B cell (primary cell): ENCODE measurements around the gene RPL10. TPM values are rescaled to one million over a fixed set of nuclear protein-coding genes. Genes with fewer than 3 reads are reported as not detected.

Source experiments
- ATAC-seq: fragments of 200-7000 bp; cut with Tn5 transposase; one replicate; pipeline ENCODE4 v1.10.0; 2021; ENCODE audit warnings: low read depth, mild to moderate bottlenecking, moderate number of reproducible peaks, moderate library complexity
- CTCF ChIA-PET: fragments of 350-600 bp; sonication (Branson Sonifier 250); formaldehyde crosslinking; loops from one replicate; lab custom pipeline; 2021; ENCODE audit warnings: antibody characterized with exemption, inconsistent platforms; lab: Charles Lee
- POLR2A ChIA-PET: fragments of 350-600 bp; sonication (Branson Sonifier 250); formaldehyde crosslinking; loops from one replicate; lab custom pipeline; 2021; ENCODE audit warnings: antibody characterized with exemption; lab: Charles Lee
- DNase-seq: peaks from one replicate; pipeline ENCODE4 v3.0.0; 2013
- H2AFZ ChIP-seq: 2 replicates; pipeline ENCODE4 v1.6.1; 2012; ENCODE audit warnings: mild to moderate bottlenecking, low read depth, low read length; ENCODE audit not compliant: insufficient read depth, poor library complexity, severe bottlenecking
- H3K27ac ChIP-seq, 2 donors: 1 replicate in 1 of 2; 2 replicates in 1 of 2; pipeline ENCODE4 v1.5.1; 2012 to 2013; ENCODE audit warnings: low read length in 2 of 2, mild to moderate bottlenecking in 2 of 2, moderate library complexity in 1 of 2
- H3K27me3 ChIP-seq, 4 experiments: fragments of 200-600 bp in 1 of 4; sonication (generic) in 1 of 4; replicated peaks in 1 of 4; 1 replicate in 2 of 4; 2 replicates in 2 of 4; pipeline versions ENCODE4 v1.6.1 to v1.7.0; 2013 to 2016; ENCODE audit warnings: low read length in 3 of 4, mild to moderate bottlenecking in 2 of 4, mixed read lengths in 1 of 4, moderate library complexity in 1 of 4; ENCODE audit not compliant: insufficient read depth in 4 of 4, control insufficient read depth in 3 of 4; ENCODE audit errors: control extremely low read depth in 1 of 4
- H3K36me3 ChIP-seq, 2 experiments: replicated peaks in 1 of 2; 1 replicate in 1 of 2; 2 replicates in 1 of 2; pipeline versions ENCODE4 v1.6.1 to v1.7.1; 2013; ENCODE audit warnings: low read length in 1 of 2; ENCODE audit not compliant: insufficient read depth in 2 of 2, control insufficient read depth in 1 of 2; ENCODE audit errors: control extremely low read depth in 1 of 2, extremely low read depth in 1 of 2
- H3K4me1 ChIP-seq, 2 donors: fragments of 200-600 bp in 1 of 2; sonication (generic) in 1 of 2; 1 replicate in 1 of 2; 2 replicates in 1 of 2; pipeline versions ENCODE4 v1.5.1 to v1.6.1; 2013 to 2017; ENCODE audit warnings: low read length in 2 of 2; ENCODE audit not compliant: control insufficient read depth in 2 of 2, insufficient read depth in 2 of 2
- H3K4me2 ChIP-seq: replicated peaks from 2 replicates; pipeline ENCODE3; 2012; ENCODE audit warnings: mild to moderate bottlenecking, low read depth, low read length; ENCODE audit not compliant: poor library complexity, severe bottlenecking
- H3K4me3 ChIP-seq, 5 experiments: fragments of 200-600 bp in 1 of 5; sonication (generic) in 1 of 5; 1 replicate in 3 of 5; 2 replicates in 2 of 5; pipeline versions ENCODE4 v1.5.1 to v1.7.0; 2011 to 2016; ENCODE audit warnings: low read length in 4 of 5, mild to moderate bottlenecking in 4 of 5, low read depth in 2 of 5, control low read depth in 1 of 5, moderate library complexity in 1 of 5; ENCODE audit not compliant: insufficient read depth in 1 of 5; ENCODE audit errors: control extremely low read depth in 1 of 5, extremely low read depth in 1 of 5
- H3K79me2 ChIP-seq: fragments of 200-600 bp; sonication (generic); one replicate; pipeline ENCODE4 v1.6.0; 2016; ENCODE audit warnings: low read length; ENCODE audit not compliant: control insufficient read depth, insufficient read depth
- H3K9ac ChIP-seq: fragments of 200-600 bp; sonication (generic); 2 replicates; pipeline ENCODE4 v1.6.1; 2017; ENCODE audit warnings: mild to moderate bottlenecking, low read length, moderate library complexity
- H3K9me3 ChIP-seq, 3 donors: one replicate each; pipeline versions ENCODE4 v1.6.1 to v1.7.1; 2013; ENCODE audit warnings: low read length in 2 of 3; ENCODE audit not compliant: control insufficient read depth in 2 of 3, insufficient read depth in 1 of 3; ENCODE audit errors: control extremely low read depth in 1 of 3
- H4K20me1 ChIP-seq: 2 replicates; pipeline ENCODE4 v1.6.0; 2012; ENCODE audit warnings: mild to moderate bottlenecking, low read length; ENCODE audit not compliant: insufficient read depth, control insufficient read depth, poor library complexity, severe bottlenecking
- H3K27ac Mint-ChIP-seq: one replicate; pipeline ENCODE4 v1.8.0; 2021; ENCODE audit warnings: mixed read lengths
- H3K27me3 Mint-ChIP-seq: one replicate; pipeline ENCODE4 v1.8.0; 2021; ENCODE audit warnings: mixed read lengths
- H3K4me1 Mint-ChIP-seq: one replicate; pipeline ENCODE4 v1.8.0; 2021; ENCODE audit warnings: mixed read lengths
- H3K4me3 Mint-ChIP-seq: one replicate; pipeline ENCODE4 v1.8.0; 2021; ENCODE audit warnings: mixed read lengths
- H3K9me3 Mint-ChIP-seq: one replicate; pipeline ENCODE4 v1.8.0; 2022; ENCODE audit warnings: mixed read lengths; ENCODE audit not compliant: insufficient read depth
- CTCF ChIP-seq: fragments of 200-600 bp; IDR thresholded peaks from one replicate; pipeline ENCODE4 v1.8.0; 2022; ENCODE audit warnings: antibody characterized with exemption, mild to moderate bottlenecking
- EZH2 ChIP-seq: IDR thresholded peaks from 2 replicates; pipeline ENCODE4 v1.6.1; 2012; ENCODE audit warnings: borderline replicate concordance, low read depth, mild to moderate bottlenecking, moderate library complexity, low read length; ENCODE audit not compliant: insufficient read depth, poor library complexity, severe bottlenecking
- WGBS: methylation state at CpG from one replicate; pipeline ENCODE4 v1.1.5; 2013; ENCODE audit warnings: missing lambda C conversion rate; ENCODE audit not compliant: insufficient coverage; 5-methylcytosine and 5-hydroxymethylcytosine counted together
- intact Hi-C: fragments of 100-400 bp; cut with micrococcal nuclease; formaldehyde crosslinking; loops from one replicate; pipeline ENCODE4 v1.10.0; 2022
- polyA plus RNA-seq: library from polyadenylated mRNA; depleted of rRNA; stranded (reverse); fragments of >200 nt; gene quantifications from 2 replicates; pipeline ENCODE4 v1.2.3, GENCODE V29; 2012
- total RNA-seq, 2 donors: library from RNA; stranded (reverse); fragments of 120-200 nt in 1 of 2; gene quantifications; 1 replicate in 1 of 2; 2 replicates in 1 of 2; pipeline versions ENCODE4 v1.2.3 to v1.2.4, GENCODE V29; 2013 to 2022

The RPL10 gene
- total and polyA plus RNA-seq, 2 donors (not counting 1 experiment from before 2014, with no cell fraction given): 4,073 to 16,482 TPM

GRCh38 chrX:154412468-154412867, 14.3 kb downstream of the RPL10 start:
- CTCF ChIA-PET: interaction anchor here (1.0 to 2.3 kb wide), 4 partner anchors 13 to 78 kb away, joined by 3 to 7 read pairs (median 4); partner anchors contain the start of gene SLC10A3
- intact Hi-C loops: loop anchor here (5.0 kb wide), 1 partner anchor 45 kb away; the partner anchor contains the start of gene PLXNA3
- Histone ChIP-seq H3K9me3 (no peaks in the 10 kb centered on the region), H3K4me3 (peak overlapping the region in 4 of 5 experiments; percentile 59 to 79 (median 70)), H3K27me3 (no peaks in the 10 kb centered on the region), H3K79me2 (no peaks in the 10 kb centered on the region), H2AFZ (peak overlapping the region; percentile 76), H4K20me1 (no peaks in the 10 kb centered on the region), H3K27ac (peak overlapping the region; percentile 73 to 79), H3K36me3 (no peaks in the 10 kb centered on the region), H3K4me2 (peak overlapping the region; percentile 87), H3K4me1 (peaks cover 8 to 38% of the 10 kb centered on the region in 2 donors), H3K9ac (peak overlapping the region; percentile 70)
- H3K9me3 Mint-ChIP-seq: no peaks in the 10 kb centered on the region
- H3K4me3 Mint-ChIP-seq: peak overlapping the region; percentile 79
- H3K27me3 Mint-ChIP-seq: no peaks in the 10 kb centered on the region
- ATAC-seq (peak; percentile 50), DNase-seq (peak; percentile 62)
- WGBS: 0% methylated on average over 3 of the region's 4 CpGs
- POLR2A ChIA-PET: interaction anchor here (0.5 to 4.5 kb wide), 11 partner anchors 14 to 487 kb away, joined by 3 to 31 read pairs (median 4); partner anchors contain the start of genes ARHGAP4, ATP6AP1, EMD and PLXNA3
- TF ChIP-seq EZH2: no peak
- TF ChIP-seq CTCF: no peak
- peaks cover 31% of the 10 kb centered on the region for H3K4me1 Mint-ChIP-seq
- H3K27ac Mint-ChIP-seq: peak overlapping the region; percentile 88

GRCh38 chrX:154413142-154413541, 15.0 kb downstream of the RPL10 start:
- Histone ChIP-seq H4K20me1 (no peaks in the 10 kb centered on the region), H3K9ac (no peak overlapping the region), H3K36me3 (no peaks in the 10 kb centered on the region), H3K9me3 (no peaks in the 10 kb centered on the region), H3K4me3 (no peak overlapping the region), H2AFZ (no peak overlapping the region), H3K4me2 (no peak overlapping the region), H3K79me2 (no peaks in the 10 kb centered on the region), H3K27ac (peak overlapping the region; percentile 73 to 79), H3K27me3 (no peaks in the 10 kb centered on the region), H3K4me1 (peaks cover 8 to 38% of the 10 kb centered on the region in 2 donors)
- Mint-ChIP-seq H3K27ac (no peak overlapping the region), H3K9me3 (no peaks in the 10 kb centered on the region), H3K4me3 (peak overlapping the region; percentile 79), H3K27me3 (no peaks in the 10 kb centered on the region), H3K4me1 (peaks cover 31% of the 10 kb centered on the region)
- POLR2A ChIA-PET: interaction anchor here (1.4 to 1.7 kb wide), 2 partner anchors 17 to 77 kb away, joined by 6 to 8 read pairs; partner anchors contain the start of gene SLC10A3
- no peak for ATAC-seq
- no peak for TF ChIP-seq CTCF
- no peak for TF ChIP-seq EZH2
- DNase-seq: no peak
- intact Hi-C loops: loop anchor here (5.0 kb wide), 1 partner anchor 44 kb away; the partner anchor contains the start of gene PLXNA3
- WGBS: 87% methylated on average over 3 of the region's 8 CpGs
- CTCF ChIA-PET: interaction anchor here (2.3 kb wide), 1 partner anchor 77 kb away, joined by 7 read pairs; the partner anchor contains the start of gene SLC10A3
